OCI-LY7 (cell line): ENCODE data around the gene KIFC3. TPM values are rescaled to one million over a fixed set of nuclear protein-coding genes. Genes with fewer than 3 reads are reported as not detected.
"Not testable (repeated sequence)": the region's sequence is repeated elsewhere in the genome, so short reads cannot be mapped to it uniquely, and the experiment has no call there.

Experiments
- BruUV-seq: library from RNA; stranded (reverse); fragments of 400-500 nt; replicated peaks from 2 replicates; lab custom pipeline; 2021; lab: Mats Ljungman, UMichigan
- CTCF ChIA-PET: fragments of 300-600 bp; sonication (Branson Sonifier 250); formaldehyde crosslinking; loops from one replicate; lab custom pipeline; 2022; ENCODE audit warnings: antibody characterized with exemption; ENCODE audit not compliant: unreplicated experiment; lab: Charles Lee
- POLR2A ChIA-PET: fragments of 300-600 bp; sonication (Branson Sonifier 250); formaldehyde crosslinking; loops from one replicate; lab custom pipeline; 2022; ENCODE audit warnings: antibody characterized with exemption; lab: Charles Lee
- DNase-seq: peaks from one replicate; pipeline ENCODE4 v3.0.0-alpha.2; 2015; ENCODE audit warnings: low spot score
- H2AFZ ChIP-seq: fragments of 200-600 bp; sonication (generic), shearing (Covaris generic); 2 replicates; pipeline ENCODE4 v1.6.1; 2014; ENCODE audit warnings: mild to moderate bottlenecking, antibody characterized with exemption, low read length, moderate library complexity
- H3K27ac ChIP-seq: fragments of 200-600 bp; sonication (generic); 2 replicates; pipeline ENCODE4 v1.5.1; 2014; ENCODE audit warnings: mixed run types, low read depth, mild to moderate bottlenecking, moderate library complexity, low read length, inconsistent platforms; ENCODE audit not compliant: poor library complexity, severe bottlenecking
- H3K36me3 ChIP-seq: fragments of 200-600 bp; sonication (generic); 2 replicates; pipeline ENCODE4 v1.6.1; 2014; ENCODE audit warnings: mild to moderate bottlenecking, antibody characterized with exemption, low read length, moderate library complexity, mixed read lengths; ENCODE audit not compliant: insufficient read depth
- H3K4me1 ChIP-seq: fragments of 200-600 bp; sonication (generic); 2 replicates; pipeline ENCODE4 v1.5.1; 2014; ENCODE audit warnings: mild to moderate bottlenecking, low read length; ENCODE audit not compliant: insufficient read depth, poor library complexity, severe bottlenecking
- H3K4me2 ChIP-seq: fragments of 200-600 bp; sonication (generic); 2 replicates; pipeline ENCODE4 v1.6.1; 2014; ENCODE audit warnings: mild to moderate bottlenecking, low read length
- H3K4me3 ChIP-seq: fragments of 200-600 bp; sonication (generic); 2 replicates; pipeline ENCODE4 v1.5.1; 2014; ENCODE audit warnings: mild to moderate bottlenecking, low read depth, low read length; ENCODE audit not compliant: poor library complexity, severe bottlenecking
- H3K79me2 ChIP-seq: fragments of 200-600 bp; sonication (generic); 2 replicates; pipeline ENCODE4 v1.6.1; 2016; ENCODE audit warnings: low read depth, mild to moderate bottlenecking, low read length, moderate library complexity, mixed read lengths; ENCODE audit not compliant: insufficient read depth
- H3K9me2 ChIP-seq: fragments of 200-600 bp; sonication (generic); 2 replicates; pipeline ENCODE4 v1.6.1; 2016; ENCODE audit warnings: mild to moderate bottlenecking, low read length, mixed read lengths; ENCODE audit not compliant: insufficient read depth
- H3K9me3 ChIP-seq: fragments of 200-600 bp; sonication (generic); 2 replicates; pipeline ENCODE4 v1.6.1; 2014; ENCODE audit warnings: mild to moderate bottlenecking, mixed run types, low read length, mixed read lengths
- H4K20me1 ChIP-seq: fragments of 200-600 bp; sonication (generic); 2 replicates; pipeline ENCODE4 v1.6.1; 2014; ENCODE audit warnings: mild to moderate bottlenecking, antibody characterized with exemption, low read length, moderate library complexity, mixed read lengths; ENCODE audit not compliant: insufficient read depth
- EZH2phosphoT487 ChIP-seq: fragments of 200-600 bp; sonication (generic); IDR thresholded peaks from 2 replicates; pipeline ENCODE4 v1.6.1; 2018; ENCODE audit warnings: low read depth, borderline replicate concordance, mild to moderate bottlenecking, mixed run types, antibody characterized with exemption, low read length, moderate library complexity, mixed read lengths
- intact Hi-C: fragments of 100-400 bp; cut with micrococcal nuclease; formaldehyde crosslinking; loops from one replicate; pipeline ENCODE4 v1.10.0; 2022; ENCODE audit not compliant: unreplicated experiment
- total RNA-seq, 2 experiments: library from RNA; depleted of rRNA in 1 of 2; stranded (reverse); fragments of >200 nt in 1 of 2; shearing (Covaris generic) in 1 of 2; gene quantifications; 2 replicates each; pipeline ENCODE4 v1.2.3, GENCODE V29; 2014 to 2022
- TF ChIP-seq, protein P1 (sequence below): fragments of 200-600 bp; sonication (generic); conservative IDR thresholded peaks from 2 replicates; pipeline ENCODE4 v1.5.1; 2014; ENCODE audit warnings: mild to moderate bottlenecking, antibody characterized with exemption, low read length, moderate library complexity, mixed read lengths

Gene KIFC3
- total RNA-seq, 2 experiments from 2014 or later = 0.61 TPM; not detected in 1

DNA sequence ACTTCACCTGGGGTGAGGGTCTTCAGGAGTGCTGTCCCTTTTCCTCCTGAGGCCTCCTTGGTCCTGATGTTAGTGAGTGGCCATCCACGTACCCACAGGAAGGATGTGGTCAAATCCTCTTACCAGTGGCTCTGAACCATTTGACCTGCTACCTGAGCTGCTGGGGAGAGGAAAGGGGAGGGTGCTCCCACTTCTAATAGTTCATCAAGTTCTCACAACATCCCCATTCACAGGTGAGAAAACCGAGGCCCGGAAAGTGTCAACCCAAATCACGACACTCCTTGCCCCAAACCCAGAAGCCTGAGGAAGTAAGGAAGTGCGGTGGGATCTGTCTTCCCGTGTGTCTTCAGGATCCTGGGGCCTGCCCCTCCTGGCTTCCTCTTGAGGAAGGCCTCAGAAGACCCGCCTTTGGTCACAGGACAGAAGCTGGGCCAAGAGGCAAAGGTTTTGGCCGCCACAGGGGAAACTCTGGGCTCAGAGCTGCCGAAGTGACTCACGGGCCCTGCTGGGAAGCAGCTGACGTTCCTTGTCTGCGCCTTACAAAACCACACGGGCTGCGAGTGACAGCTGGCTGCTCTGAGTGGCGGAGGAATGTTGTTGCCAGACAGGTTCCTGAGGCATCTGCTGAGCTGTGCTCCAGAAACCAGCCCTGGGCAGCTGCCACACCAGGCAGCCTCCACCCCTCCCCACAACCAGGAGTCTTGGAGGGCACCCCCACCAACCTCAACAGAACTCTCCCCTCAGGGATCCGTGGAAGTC, 13.9 kb upstream of the KIFC3 start:
- Histone ChIP-seq H3K9me2 (no peaks in the 10 kb centered on the region), H3K27ac (no peak overlapping the region), H3K4me1 (no peaks in the 10 kb centered on the region), H3K79me2 (no peaks in the 10 kb centered on the region), H3K4me3 (no peak overlapping the region), H3K36me3 (no peaks in the 10 kb centered on the region), H2AFZ (no peak overlapping the region), H3K9me3 (no peaks in the 10 kb centered on the region), H3K4me2 (no peak overlapping the region), H4K20me1 (no peaks in the 10 kb centered on the region)
- TF ChIP-seq EZH2phosphoT487 = no peak
- TF ChIP-seq, protein P1, sequence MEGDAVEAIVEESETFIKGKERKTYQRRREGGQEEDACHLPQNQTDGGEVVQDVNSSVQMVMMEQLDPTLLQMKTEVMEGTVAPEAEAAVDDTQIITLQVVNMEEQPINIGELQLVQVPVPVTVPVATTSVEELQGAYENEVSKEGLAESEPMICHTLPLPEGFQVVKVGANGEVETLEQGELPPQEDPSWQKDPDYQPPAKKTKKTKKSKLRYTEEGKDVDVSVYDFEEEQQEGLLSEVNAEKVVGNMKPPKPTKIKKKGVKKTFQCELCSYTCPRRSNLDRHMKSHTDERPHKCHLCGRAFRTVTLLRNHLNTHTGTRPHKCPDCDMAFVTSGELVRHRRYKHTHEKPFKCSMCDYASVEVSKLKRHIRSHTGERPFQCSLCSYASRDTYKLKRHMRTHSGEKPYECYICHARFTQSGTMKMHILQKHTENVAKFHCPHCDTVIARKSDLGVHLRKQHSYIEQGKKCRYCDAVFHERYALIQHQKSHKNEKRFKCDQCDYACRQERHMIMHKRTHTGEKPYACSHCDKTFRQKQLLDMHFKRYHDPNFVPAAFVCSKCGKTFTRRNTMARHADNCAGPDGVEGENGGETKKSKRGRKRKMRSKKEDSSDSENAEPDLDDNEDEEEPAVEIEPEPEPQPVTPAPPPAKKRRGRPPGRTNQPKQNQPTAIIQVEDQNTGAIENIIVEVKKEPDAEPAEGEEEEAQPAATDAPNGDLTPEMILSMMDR = no peak
- POLR2A ChIA-PET = interaction anchor here (0.7 kb wide), 1 partner anchor 279 kb away, joined by 3 read pairs; no protein-coding TSS in a partner anchor
- BruUV-seq = no TSS peak
- no peak for DNase-seq
- intact Hi-C loops = no loop called here
- CTCF ChIA-PET = no interaction called here

DNA sequence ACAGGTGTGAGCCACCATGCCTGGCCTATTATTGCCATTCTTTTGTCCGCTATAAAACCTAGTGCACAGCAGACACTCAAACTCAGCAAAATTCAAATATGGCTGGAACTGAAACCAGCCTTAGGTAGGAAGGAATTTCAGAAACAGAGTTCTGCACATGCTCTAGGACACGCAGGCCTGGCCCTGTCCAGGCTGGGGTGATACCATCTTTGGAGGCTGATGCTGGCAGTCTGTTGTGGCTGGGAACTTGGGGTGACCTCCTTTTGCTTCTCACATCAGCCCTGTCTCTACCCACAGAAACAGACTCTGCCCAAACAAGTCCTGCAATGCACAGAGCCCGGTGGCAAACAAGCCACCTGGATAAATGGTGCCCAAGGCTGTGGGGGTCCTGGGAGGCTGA, 12.6 kb upstream of the KIFC3 start:
- Histone ChIP-seq H3K4me2 (no peak overlapping the region), H3K4me3 (no peak overlapping the region), H3K9me2 (no peaks in the 10 kb centered on the region), H3K79me2 (no peaks in the 10 kb centered on the region), H3K9me3 (no peaks in the 10 kb centered on the region), H2AFZ (no peak overlapping the region), H3K27ac (no peak overlapping the region), H3K4me1 (no peaks in the 10 kb centered on the region), H4K20me1 (no peaks in the 10 kb centered on the region), H3K36me3 (no peaks in the 10 kb centered on the region)
- DNase-seq = no peak
- TF ChIP-seq EZH2phosphoT487 = no peak
- TF ChIP-seq, protein P1 = no peak
- ChIA-PET POLR2A (no interaction called here), CTCF (no interaction called here)
- intact Hi-C loops = no loop called here
- BruUV-seq = no TSS peak

DNA sequence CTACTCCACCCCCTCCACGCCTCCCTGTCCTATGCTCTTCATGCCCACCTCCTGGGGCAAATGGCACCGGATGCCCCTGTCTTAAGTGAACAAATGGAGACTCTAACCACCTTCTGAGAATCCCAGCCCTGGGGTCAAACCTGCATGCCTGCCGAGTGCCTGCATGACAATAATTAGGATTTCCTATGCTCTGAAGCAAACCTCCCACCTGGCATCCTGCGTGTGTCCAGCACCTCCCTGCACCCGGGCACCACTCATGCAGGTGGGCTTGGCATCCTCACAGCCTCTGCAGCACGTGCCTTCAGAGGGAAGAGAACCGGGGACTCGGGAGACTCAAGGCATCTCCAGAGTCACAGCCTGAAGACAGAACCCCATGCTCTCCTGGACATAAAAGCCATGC, 11.2 kb upstream of the KIFC3 start:
- no TSS peak for BruUV-seq
- H3K4me3 ChIP-seq = no peak overlapping the region
- H4K20me1 ChIP-seq = no peaks in the 10 kb centered on the region
- H3K27ac ChIP-seq = no peak overlapping the region
- intact Hi-C loops = no loop called here
- no peaks in the 10 kb centered on the region for H3K4me1 ChIP-seq
- DNase-seq = no peak
- H3K4me2 ChIP-seq = no peak overlapping the region
- no peaks in the 10 kb centered on the region for H3K79me2 ChIP-seq
- H3K36me3 ChIP-seq = no peaks in the 10 kb centered on the region
- TF ChIP-seq EZH2phosphoT487 = no peak
- TF ChIP-seq, protein P1 = no peak
- H3K9me2 ChIP-seq = no peaks in the 10 kb centered on the region
- H3K9me3 ChIP-seq = no peaks in the 10 kb centered on the region
- H2AFZ ChIP-seq = no peak overlapping the region
- POLR2A ChIA-PET = no interaction called here
- CTCF ChIA-PET = no interaction called here

DNA sequence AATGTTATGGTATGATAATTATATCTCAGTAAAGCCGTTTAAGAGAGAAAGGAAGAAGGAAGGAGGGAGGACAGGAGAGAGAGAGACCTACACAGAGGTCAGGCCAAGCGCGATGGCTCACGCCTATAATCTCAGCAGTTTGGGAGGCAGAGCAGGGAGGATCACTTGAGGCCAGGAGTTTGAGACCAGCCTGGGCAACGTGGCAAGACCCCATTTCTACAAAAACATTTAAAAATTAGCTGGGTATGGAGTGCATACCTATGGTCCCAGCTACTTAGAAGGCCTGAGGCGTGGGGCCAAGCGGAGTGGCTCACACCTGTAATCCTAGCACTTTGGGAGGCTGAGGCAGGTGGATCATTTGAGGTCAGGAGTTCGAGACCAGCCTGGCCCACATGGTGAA, 9.0 kb upstream of the KIFC3 start:
- H3K4me2 ChIP-seq, H2AFZ ChIP-seq: not testable (repeated sequence)

More for the DNA sequence above, 9.0 kb upstream of the KIFC3 start:
- H3K4me1 ChIP-seq, H3K4me3 ChIP-seq, H4K20me1 ChIP-seq, DNase-seq, CTCF ChIA-PET, H3K27ac ChIP-seq, H3K79me2 ChIP-seq, BruUV-seq, intact Hi-C loops, H3K36me3 ChIP-seq, POLR2A ChIA-PET, H3K9me3 ChIP-seq, H3K9me2 ChIP-seq: not testable (repeated sequence)
